ENCODE data around the gene TRIM39. TPM values are rescaled to one million over a fixed set of nuclear protein-coding genes. Genes with fewer than 3 reads are reported as not detected.

Gene TRIM39
- total and polyA plus RNA-seq, 4 donors: 2.7 to 11.0 (median 4.4) TPM

DNA sequence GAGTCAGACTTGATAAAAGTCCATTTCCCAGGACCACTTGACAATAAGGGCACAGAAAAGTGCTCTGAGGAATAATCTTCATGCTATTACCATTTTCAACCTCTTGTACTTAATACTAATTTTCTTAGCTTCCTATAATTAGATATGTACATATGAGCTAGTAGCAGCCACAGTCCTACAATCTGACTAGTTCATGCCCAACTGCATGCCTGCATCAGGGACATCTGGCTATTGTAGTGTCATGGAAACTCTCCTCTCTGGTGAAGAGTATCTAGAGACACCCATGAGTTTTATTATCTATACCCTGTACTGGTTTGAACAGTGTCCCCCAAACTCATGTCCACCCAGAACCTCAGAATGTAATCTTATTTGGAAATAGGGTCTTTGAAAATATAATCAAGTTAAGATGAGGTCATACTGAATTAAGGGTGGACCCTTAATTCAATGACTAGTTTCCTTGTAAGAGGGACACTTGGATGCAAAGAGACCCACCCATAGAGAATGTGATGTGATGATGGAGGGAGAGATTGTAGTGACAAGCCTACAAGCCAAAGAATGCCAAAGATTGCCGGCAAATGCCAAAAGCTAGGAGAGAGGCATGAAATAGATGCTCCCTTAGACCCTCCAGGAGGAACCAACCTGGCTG is 13.9 kb upstream of the TRIM39 start:
- H3K27me3 ChIP-seq (ENCODE audit: control insufficient read depth in 4 of 4, insufficient read depth in 4 of 4, low read length in 3 of 4): no peaks in the 10 kb centered on the region
- no peak for DNase-seq (ENCODE audit: low spot score)
- TF ChIP-seq FOXA2 (IDR thresholded peaks at IDR 0.05) (no peak), TAF1 (conservative IDR thresholded peaks at IDR 0.05) (no peak), GABPA (IDR thresholded peaks at IDR 0.05 in 1 of 2, conservative IDR thresholded peaks at IDR 0.05 in 1 of 2) (no peak), NR2F2 (IDR thresholded peaks at IDR 0.05) (no peak), YY1 (IDR thresholded peaks at IDR 0.05) (no peak)
- TF ChIP-seq, protein P1, sequence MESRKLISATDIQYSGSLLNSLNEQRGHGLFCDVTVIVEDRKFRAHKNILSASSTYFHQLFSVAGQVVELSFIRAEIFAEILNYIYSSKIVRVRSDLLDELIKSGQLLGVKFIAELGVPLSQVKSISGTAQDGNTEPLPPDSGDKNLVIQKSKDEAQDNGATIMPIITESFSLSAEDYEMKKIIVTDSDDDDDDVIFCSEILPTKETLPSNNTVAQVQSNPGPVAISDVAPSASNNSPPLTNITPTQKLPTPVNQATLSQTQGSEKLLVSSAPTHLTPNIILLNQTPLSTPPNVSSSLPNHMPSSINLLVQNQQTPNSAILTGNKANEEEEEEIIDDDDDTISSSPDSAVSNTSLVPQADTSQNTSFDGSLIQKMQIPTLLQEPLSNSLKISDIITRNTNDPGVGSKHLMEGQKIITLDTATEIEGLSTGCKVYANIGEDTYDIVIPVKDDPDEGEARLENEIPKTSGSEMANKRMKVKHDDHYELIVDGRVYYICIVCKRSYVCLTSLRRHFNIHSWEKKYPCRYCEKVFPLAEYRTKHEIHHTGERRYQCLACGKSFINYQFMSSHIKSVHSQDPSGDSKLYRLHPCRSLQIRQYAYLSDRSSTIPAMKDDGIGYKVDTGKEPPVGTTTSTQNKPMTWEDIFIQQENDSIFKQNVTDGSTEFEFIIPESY (IDR thresholded peaks at IDR 0.05): no peak
- TF ChIP-seq, protein P2, sequence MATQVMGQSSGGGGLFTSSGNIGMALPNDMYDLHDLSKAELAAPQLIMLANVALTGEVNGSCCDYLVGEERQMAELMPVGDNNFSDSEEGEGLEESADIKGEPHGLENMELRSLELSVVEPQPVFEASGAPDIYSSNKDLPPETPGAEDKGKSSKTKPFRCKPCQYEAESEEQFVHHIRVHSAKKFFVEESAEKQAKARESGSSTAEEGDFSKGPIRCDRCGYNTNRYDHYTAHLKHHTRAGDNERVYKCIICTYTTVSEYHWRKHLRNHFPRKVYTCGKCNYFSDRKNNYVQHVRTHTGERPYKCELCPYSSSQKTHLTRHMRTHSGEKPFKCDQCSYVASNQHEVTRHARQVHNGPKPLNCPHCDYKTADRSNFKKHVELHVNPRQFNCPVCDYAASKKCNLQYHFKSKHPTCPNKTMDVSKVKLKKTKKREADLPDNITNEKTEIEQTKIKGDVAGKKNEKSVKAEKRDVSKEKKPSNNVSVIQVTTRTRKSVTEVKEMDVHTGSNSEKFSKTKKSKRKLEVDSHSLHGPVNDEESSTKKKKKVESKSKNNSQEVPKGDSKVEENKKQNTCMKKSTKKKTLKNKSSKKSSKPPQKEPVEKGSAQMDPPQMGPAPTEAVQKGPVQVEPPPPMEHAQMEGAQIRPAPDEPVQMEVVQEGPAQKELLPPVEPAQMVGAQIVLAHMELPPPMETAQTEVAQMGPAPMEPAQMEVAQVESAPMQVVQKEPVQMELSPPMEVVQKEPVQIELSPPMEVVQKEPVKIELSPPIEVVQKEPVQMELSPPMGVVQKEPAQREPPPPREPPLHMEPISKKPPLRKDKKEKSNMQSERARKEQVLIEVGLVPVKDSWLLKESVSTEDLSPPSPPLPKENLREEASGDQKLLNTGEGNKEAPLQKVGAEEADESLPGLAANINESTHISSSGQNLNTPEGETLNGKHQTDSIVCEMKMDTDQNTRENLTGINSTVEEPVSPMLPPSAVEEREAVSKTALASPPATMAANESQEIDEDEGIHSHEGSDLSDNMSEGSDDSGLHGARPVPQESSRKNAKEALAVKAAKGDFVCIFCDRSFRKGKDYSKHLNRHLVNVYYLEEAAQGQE (IDR thresholded peaks at IDR 0.05): no peak
- TF ChIP-seq, protein P3, sequence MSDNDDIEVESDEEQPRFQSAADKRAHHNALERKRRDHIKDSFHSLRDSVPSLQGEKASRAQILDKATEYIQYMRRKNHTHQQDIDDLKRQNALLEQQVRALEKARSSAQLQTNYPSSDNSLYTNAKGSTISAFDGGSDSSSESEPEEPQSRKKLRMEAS (IDR thresholded peaks at IDR 0.05): no peak
- H3K36me3 ChIP-seq (ENCODE audit: control insufficient read depth in 4 of 4, insufficient read depth in 3 of 4, low read depth in 1 of 4, low read length in 3 of 4): peaks cover 1 to 8% (median 6%) of the 10 kb centered on the region in 4 donors
- no peak overlapping the region for H3K4me3 ChIP-seq (ENCODE audit: low read depth in 1 of 3, low read length in 3 of 3)
- no peak overlapping the region for H3K9ac ChIP-seq (ENCODE audit: low read depth in 1 of 2, low read length in 2 of 2)
- peaks cover 0 to 9% (median 5%) of the 10 kb centered on the region in 4 donors for H3K4me1 ChIP-seq (ENCODE audit: control insufficient read depth in 4 of 4, insufficient read depth in 4 of 4, low read length in 3 of 4)
- no peak overlapping the region for H3K27ac ChIP-seq (ENCODE audit: low read depth in 1 of 2, low read length in 2 of 2)
- 95% methylated on average over 1 of the region's 1 CpG for WGBS
- no peaks in the 10 kb centered on the region for H3K9me3 ChIP-seq (ENCODE audit: control insufficient read depth in 4 of 4, low read length in 3 of 4)

DNA sequence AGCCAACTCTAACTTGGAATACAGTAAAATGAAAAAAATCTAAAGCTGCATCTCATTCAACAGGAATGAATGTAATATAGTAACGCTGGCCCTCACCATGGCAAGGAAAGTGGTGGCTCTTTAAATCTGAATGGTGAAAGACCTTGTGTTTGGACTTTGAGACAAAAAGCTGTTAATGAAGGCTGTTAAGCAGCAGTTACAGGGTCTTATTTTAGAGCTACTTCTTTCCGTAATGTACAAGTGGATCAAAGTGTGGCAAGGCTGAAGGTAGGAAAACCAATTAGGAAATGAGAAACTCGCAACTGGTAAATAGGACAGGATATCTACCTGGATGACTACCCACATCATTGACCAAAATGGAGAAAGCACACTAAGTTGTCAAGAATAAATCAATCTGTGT is 11.6 kb upstream of the TRIM39 start:
- no peak overlapping the region for H3K27ac ChIP-seq (ENCODE audit: low read depth in 1 of 2, low read length in 2 of 2)
- no peak overlapping the region for H3K4me3 ChIP-seq (ENCODE audit: low read depth in 1 of 3, low read length in 3 of 3)
- WGBS: 98% methylated on average over 3 of the region's 3 CpGs
- TF ChIP-seq EGR1 (IDR thresholded peaks at IDR 0.05; ENCODE audit: low read depth in 2 of 2) (no peak), HNF4G (IDR thresholded peaks at IDR 0.05) (no peak), TAF1 (conservative IDR thresholded peaks at IDR 0.05) (no peak), NR2F2 (IDR thresholded peaks at IDR 0.05) (no peak), FOXA1 (IDR thresholded peaks at IDR 0.05) (no peak), RAD21 (IDR thresholded peaks at IDR 0.05) (no peak), FOXA2 (IDR thresholded peaks at IDR 0.05) (no peak), YY1 (IDR thresholded peaks at IDR 0.05) (no peak), JUND (IDR thresholded peaks at IDR 0.05) (no peak), SP1 (IDR thresholded peaks at IDR 0.05) (no peak), GABPA (IDR thresholded peaks at IDR 0.05 in 1 of 2, conservative IDR thresholded peaks at IDR 0.05 in 1 of 2) (no peak), HNF4A (conservative IDR thresholded peaks at IDR 0.05) (no peak)
- TF ChIP-seq, protein P4, sequence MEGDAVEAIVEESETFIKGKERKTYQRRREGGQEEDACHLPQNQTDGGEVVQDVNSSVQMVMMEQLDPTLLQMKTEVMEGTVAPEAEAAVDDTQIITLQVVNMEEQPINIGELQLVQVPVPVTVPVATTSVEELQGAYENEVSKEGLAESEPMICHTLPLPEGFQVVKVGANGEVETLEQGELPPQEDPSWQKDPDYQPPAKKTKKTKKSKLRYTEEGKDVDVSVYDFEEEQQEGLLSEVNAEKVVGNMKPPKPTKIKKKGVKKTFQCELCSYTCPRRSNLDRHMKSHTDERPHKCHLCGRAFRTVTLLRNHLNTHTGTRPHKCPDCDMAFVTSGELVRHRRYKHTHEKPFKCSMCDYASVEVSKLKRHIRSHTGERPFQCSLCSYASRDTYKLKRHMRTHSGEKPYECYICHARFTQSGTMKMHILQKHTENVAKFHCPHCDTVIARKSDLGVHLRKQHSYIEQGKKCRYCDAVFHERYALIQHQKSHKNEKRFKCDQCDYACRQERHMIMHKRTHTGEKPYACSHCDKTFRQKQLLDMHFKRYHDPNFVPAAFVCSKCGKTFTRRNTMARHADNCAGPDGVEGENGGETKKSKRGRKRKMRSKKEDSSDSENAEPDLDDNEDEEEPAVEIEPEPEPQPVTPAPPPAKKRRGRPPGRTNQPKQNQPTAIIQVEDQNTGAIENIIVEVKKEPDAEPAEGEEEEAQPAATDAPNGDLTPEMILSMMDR (IDR thresholded peaks at IDR 0.05; ENCODE audit: low read depth, low read length, missing input control): no peak
- TF ChIP-seq, protein P5, sequence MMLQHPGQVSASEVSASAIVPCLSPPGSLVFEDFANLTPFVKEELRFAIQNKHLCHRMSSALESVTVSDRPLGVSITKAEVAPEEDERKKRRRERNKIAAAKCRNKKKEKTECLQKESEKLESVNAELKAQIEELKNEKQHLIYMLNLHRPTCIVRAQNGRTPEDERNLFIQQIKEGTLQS (IDR thresholded peaks at IDR 0.05): no peak
- TF ChIP-seq, protein P2 (IDR thresholded peaks at IDR 0.05): no peak
- TF ChIP-seq, protein P3 (IDR thresholded peaks at IDR 0.05): no peak

More for the DNA sequence above, 11.6 kb upstream of the TRIM39 start:
- H3K9ac ChIP-seq (ENCODE audit: low read depth in 1 of 2, low read length in 2 of 2): no peak overlapping the region
- no peaks in the 10 kb centered on the region for H3K9me3 ChIP-seq (ENCODE audit: control insufficient read depth in 4 of 4, low read length in 3 of 4)
- no peaks in the 10 kb centered on the region for H3K27me3 ChIP-seq (ENCODE audit: control insufficient read depth in 4 of 4, insufficient read depth in 4 of 4, low read length in 3 of 4)
- H3K36me3 ChIP-seq (ENCODE audit: control insufficient read depth in 4 of 4, insufficient read depth in 3 of 4, low read depth in 1 of 4, low read length in 3 of 4): peaks cover 5 to 11% (median 6%) of the 10 kb centered on the region in 4 donors
- DNase-seq (ENCODE audit: low spot score): no peak
- H3K4me1 ChIP-seq (ENCODE audit: control insufficient read depth in 4 of 4, insufficient read depth in 4 of 4, low read length in 3 of 4): peaks cover 0 to 9% (median 5%) of the 10 kb centered on the region in 4 donors

Data from liver (tissue), 9 donors.